SH-SY5Y (cell line): Measurements from ENCODE around the gene ADPRHL1.

Experiments
- GATA2 ChIP-seq: IDR thresholded peaks from 2 replicates; pipeline ENCODE4 v1.6.1; 2011; ENCODE audit warnings: mild to moderate bottlenecking, low read depth, low read length
- GATA3 ChIP-seq: IDR thresholded peaks from 2 replicates; pipeline ENCODE4 v1.6.1; 2011; ENCODE audit warnings: low read depth, mild to moderate bottlenecking, low read length, moderate library complexity

DNA sequence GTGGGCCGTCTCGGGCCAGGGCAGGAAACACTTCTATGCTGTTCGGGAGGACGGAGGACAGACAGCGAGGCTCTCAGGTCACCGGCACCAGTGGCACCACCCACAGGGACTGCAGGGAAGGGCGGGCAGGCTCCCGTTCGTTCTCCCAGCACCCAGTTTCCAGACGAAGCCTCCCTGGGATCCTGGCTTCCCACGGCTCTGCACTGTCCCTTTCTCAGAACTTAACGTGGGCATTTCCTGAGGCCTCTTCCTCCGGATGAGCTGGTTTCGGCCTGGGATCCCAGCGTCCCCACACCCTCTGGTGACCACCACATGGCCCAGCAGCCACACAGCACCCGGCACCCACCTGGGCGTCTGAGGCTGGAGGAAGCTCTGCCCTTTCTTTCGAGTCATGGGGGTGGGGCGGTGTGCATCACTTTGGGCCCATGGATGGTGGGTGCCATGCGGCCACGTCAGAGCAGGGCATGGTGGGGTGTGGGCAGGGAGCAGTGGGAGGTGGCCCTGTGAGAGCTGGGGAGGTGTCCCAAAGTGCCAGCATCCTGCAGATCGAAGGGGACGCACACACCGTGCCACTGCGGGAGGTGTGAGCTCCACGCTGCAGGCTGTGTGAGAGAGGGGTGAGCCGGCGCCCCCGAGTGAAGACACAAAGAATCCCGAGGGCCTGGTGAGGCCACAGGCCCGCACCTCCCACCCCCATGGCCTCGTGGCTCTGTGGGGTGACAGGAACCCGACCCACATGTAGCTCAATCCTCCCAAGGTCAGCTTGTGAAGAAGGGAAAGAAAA lies 50.6 kb downstream of the ADPRHL1 start:
- TF ChIP-seq GATA3, result no peak
- TF ChIP-seq GATA2, result no peak
